ENCODE measurements around the gene CAPN1.
"Not testable (repeated sequence)": the region's sequence is repeated elsewhere in the genome, so short reads cannot be mapped to it uniquely, and the experiment has no call there.

The CAPN1 gene

DNA sequence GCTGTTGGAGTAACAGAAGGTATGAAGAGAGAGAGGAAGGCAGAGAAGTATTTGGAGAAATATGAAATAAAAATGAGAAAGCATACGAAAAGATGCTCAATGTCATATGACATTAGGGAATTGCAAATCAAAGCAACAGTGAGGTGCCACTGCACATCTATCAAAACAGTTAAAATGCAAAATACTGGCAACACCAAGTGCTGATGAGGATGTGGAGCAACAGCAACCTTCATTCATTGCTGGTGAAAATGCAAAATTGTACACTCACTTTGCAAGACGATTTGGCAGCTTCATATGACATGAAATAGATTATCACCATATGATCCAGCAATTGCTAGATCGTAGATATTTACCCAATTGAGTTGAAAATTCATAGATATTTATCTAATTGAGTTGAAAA is 21.1 kb upstream of the CAPN1 start:
- no peak for FAIRE-seq

DNA sequence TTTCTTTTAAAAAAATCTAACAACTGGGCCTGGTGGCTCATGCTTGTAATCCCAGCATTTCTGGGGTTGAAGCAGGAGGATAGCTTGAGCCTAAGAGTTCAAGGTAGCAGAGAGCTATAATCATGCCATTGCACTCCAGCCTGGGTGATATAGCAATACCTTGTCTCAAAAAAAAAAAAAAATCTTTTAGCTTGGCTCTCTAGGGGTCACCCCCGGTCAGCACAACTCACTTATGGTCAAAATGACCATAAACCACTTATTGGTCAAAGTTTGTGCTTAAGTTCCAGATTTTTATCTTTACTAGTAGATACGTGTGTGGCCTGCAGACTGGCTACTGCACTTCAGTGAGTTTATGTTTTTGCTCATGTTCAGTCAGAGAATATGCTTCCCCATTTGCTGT is 18.0 kb upstream of the CAPN1 start:
- no peak for FAIRE-seq

GRCh38 chr11:65165410-65166317 is 16.1 kb upstream of the CAPN1 start:
- no peak for FAIRE-seq

DNA sequence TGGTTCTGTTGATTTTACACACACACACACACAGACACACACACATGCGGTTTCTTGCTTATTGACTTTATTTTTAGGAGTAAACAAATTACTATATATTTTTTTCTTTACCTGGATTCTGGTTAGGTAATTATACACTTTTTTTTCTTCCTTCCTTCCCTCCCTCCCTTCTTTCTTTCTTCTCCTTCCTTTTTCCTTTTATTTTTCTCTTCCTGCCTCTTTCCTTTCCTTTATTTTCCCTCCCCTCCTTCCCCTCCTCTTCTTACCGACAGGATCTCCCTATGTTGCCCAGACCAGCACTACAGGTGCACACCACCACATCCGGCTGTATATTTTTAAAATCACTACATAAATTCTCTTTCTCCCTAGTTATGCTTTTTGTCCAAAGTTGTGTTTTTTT is 14.8 kb upstream of the CAPN1 start:
- no peak for FAIRE-seq

GRCh38 chr11:65167656-65168055 is 14.1 kb upstream of the CAPN1 start:
- no peak for FAIRE-seq

DNA sequence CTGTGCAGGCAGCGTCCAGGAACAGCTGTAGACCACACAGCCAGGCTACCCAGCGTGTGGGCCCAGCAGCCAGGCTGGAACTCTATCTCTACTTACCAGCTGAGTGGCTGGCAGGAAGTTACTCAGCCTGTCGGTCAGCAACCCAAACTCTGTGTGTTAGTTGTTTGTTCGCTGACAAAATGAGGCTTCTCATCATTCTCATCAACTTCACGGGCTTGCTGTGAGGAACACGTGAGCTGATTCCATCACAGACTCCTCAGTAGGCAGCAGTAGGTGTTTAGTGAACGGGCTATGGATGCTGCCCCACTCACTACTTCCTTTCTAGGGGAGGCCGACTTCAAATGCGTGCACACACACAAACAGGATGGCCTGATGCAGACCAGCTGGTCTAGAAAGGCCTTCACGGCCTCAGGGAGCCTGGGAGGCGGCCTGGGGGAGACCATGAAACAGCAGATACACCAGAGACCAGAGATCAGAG is 12.5 kb upstream of the CAPN1 start:
- FAIRE-seq: no peak

GRCh38 chr11:65170058-65170534 is 11.6 kb upstream of the CAPN1 start, which contains the start of gene SPDYC:
Gene SPDYC, plus strand, starts transcription at chr11:65170233. Its CDS starts 1,125 bp downstream, at chr11:65171358.
- FAIRE-seq: no peak

DNA sequence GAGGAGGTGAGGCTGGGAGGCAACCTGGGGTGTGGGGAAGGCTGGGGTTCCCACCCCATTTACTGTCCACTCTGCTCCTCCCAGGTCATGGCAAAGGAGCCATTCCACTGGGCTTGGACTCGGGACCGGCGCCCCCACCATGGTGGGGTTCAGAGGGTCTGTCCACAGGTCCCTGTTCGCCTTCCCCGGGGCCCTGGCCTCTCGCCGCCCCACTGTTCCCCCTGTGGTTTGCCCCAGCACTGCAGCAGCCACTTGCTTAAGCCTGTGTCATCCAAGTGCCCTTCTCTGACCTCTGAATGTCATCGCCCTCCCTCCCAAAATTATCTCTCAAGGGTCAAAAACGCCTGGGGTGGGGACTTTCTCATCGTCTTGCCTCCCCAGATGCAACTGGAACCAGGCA is 9.1 kb upstream of the CAPN1 start:
- no peak for FAIRE-seq

DNA sequence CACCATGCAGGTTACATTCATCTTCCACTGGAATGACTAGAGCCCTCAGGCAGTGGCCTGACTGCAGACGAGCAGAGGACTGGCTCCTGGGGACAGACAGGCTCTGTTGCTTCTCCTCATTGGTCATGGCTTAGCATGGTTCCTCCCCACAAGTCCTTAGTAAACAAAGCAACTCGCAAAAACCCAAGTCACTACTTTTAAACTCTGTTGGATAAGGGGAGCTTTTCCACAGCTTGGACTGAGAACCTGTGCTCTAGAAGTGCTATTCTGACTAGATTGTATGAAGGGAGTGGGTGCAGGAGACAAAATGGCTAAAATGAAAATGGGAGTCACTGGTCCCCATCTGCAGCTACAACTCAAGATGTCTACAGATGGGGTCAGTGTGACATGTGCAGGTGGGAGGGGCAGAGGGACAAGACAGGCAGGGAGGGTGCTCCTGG is 7.1 kb upstream of the CAPN1 start:
- not testable (repeated sequence) for FAIRE-seq

GRCh38 chr11:65180877-65181568 is 705 bp upstream of the CAPN1 start:
- no peak for FAIRE-seq

DNA sequence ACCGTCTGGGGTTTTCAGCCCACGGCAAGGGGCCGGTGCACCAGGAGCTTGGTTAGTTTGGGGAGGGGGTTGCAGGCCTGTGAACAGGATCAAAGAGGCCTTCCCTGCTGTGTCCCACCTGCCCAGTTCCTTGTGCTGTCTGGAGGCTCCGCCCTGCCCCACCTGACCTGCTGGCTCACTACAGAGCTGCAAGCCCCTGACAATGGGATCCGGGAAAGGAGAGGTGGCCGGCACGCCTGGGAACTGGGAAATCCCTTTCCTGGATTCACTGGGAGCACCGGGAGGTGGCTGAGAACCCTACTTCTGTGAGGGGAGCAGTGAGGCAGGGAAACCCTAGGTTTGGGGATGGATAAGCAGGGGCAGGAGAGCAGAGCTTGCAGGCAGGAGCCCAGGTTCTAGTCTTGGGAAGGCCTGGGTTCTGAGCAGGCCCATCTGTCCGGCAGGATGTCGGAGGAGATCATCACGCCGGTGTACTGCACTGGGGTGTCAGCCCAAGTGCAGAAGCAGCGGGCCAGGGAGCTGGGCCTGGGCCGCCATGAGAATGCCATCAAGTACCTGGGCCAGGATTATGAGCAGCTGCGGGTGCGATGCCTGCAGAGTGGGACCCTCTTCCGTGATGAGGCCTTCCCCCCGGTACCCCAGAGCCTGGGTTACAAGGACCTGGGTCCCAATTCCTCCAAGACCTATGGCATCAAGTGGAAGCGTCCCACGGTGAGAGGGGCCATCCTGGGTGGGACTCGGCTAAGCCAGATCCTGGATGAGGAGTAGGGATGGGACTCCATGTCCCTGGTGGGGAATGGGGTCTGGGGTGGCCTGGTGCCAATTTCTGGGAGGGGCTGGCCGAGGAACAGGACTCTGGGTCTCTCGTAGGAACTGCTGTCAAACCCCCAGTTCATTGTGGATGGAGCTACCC is 786 bp downstream of the CAPN1 start:
- FAIRE-seq: no peak

DNA sequence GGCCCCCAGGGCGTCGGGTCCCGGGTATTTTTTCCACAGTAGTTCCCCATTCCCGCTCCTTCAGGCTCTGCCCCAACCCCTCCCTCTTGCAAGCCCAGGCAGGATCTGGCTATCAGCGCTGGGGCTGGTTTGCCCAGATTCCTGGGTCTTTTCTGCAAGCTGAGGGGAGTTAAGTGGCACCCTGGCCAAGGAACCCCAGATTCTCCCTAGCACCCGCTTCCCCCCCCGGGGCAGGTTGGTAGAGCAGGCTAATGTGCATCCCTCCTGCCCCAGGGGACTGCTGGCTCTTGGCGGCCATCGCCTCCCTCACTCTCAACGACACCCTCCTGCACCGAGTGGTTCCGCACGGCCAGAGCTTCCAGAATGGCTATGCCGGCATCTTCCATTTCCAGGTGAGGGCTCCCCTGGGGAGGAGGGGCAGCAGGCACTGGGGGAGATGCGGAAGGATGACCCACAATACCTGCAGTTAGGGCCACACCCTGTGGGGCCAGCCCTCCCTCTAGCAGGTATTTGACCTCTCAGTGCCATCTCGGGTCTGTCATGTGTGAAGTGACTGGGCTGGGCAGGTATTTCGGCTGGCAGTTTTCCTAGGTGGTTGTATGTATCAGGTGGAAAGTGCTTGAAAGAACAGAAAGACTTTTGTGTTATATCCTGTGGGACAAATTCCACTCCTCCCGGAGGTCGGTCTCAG is 1.6 kb downstream of the CAPN1 start:
- no peak for FAIRE-seq

- FAIRE-seq: no peak
These were observed 2.4 kb downstream of the CAPN1 start for GRCh38 chr11:65184146-65184545.

GRCh38 chr11:65185171-65185570 is 3.4 kb downstream of the CAPN1 start:
- no peak for FAIRE-seq

GRCh38 chr11:65185869-65186341 is 4.2 kb downstream of the CAPN1 start:
- FAIRE-seq: no peak

GRCh38 chr11:65186701-65187100 is 5.0 kb downstream of the CAPN1 start:
- no peak for FAIRE-seq

- FAIRE-seq: no peak
These were observed 5.5 kb downstream of the CAPN1 start for GRCh38 chr11:65187146-65187675.

- no peak for FAIRE-seq
These were observed 6.3 kb downstream of the CAPN1 start for GRCh38 chr11:65187971-65188461.

DNA sequence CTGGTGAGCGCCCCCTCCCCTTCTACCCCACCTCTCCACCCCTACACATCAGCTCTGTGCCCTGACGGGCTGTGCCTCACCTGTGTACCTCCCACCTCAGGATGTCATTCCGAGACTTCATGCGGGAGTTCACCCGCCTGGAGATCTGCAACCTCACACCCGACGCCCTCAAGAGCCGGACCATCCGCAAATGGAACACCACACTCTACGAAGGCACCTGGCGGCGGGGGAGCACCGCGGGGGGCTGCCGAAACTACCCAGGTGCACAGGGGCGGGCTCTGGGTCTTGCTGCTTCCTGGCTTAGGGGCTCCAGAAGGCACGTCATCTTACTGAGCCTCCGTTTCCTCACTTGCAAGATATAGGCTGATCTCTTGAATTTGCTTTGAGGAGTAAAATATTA is 6.8 kb downstream of the CAPN1 start:
- no peak for FAIRE-seq

DNA sequence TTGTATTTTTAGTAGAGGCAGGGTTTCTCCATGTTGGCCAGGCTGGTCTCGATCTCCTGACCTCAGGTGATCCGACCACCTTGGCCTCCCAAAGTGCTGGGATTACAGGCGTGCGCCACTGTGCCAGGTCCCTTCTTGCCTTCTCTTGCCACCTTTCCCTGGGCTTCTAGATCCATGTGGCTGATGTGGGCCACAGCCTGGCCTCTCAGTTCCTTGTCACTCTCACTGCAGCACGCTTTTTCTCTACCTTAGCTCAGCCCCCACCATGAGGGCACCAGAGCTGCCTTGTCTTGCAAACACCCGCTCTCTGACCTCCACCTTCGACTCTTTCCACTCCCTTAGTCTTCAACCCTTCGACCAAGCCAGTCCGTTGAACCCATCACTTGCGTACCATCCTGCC is 7.5 kb downstream of the CAPN1 start:
- no peak for FAIRE-seq

GRCh38 chr11:65194564-65194963 is 12.8 kb downstream of the CAPN1 start:
- no peak for FAIRE-seq

Measured in G401.6 (cell line).